Measurements from ENCODE around the gene MPHOSPH9. TPM values are rescaled to one million over a fixed set of nuclear protein-coding genes. Genes with fewer than 3 reads are reported as not detected.

MPHOSPH9 gene
- total and polyA plus RNA-seq, 2 of the 13 experiments (the other 11 are each of a cell fraction or from before 2014, with no cell fraction given), result 20.3 to 63.4 TPM

- no peak for TF ChIP-seq FOXP1 (IDR thresholded peaks at IDR 0.05)
- TF ChIP-seq FOXP1 (CRISPR knock-in tag; IDR thresholded peaks at IDR 0.05), result peak; percentile 15; the same call in 1 of the 2 replicates
- no peak for TF ChIP-seq ZNF615 (CRISPR knock-in tag; IDR thresholded peaks at IDR 0.05; ENCODE audit: borderline replicate concordance)
- TF ChIP-seq PHF5A (CRISPR knock-in tag; IDR thresholded peaks at IDR 0.05; ENCODE audit: low read depth, unreplicated experiment), result peak; percentile 41
- TF ChIP-seq SOX13 (IDR thresholded peaks at IDR 0.05), result no peak
- TF ChIP-seq SOX13 (CRISPR knock-in tag; conservative IDR thresholded peaks at IDR 0.05 in 1 of 2, IDR thresholded peaks at IDR 0.05 in 1 of 2), result peak in 1 of 2 experiments; percentile 80; a peak in 2 of 4 replicates
- TF ChIP-seq ZBTB39 (CRISPR knock-in tag; IDR thresholded peaks at IDR 0.05), result no peak
- peak; percentile 47; the same call in 1 of the 2 replicates for TF ChIP-seq ZNF788 (CRISPR knock-in tag; IDR thresholded peaks at IDR 0.05; ENCODE audit: borderline replicate concordance)
These were observed 91.1 kb downstream of the MPHOSPH9 start (continued) for GRCh38 chr12:123141615-123142517.
